GM12878 (cell line): ENCODE results near the gene KDM4D. TPM values are rescaled to one million over a fixed set of nuclear protein-coding genes. Genes with fewer than 3 reads are reported as not detected.

ENCODE experiments used
- ATAC-seq: fragments of 200-7000 bp; cut with Tn5 transposase; 3 replicates; pipeline ENCODE4 v1.9.1; 2020; ENCODE audit warnings: mild to moderate bottlenecking, moderate library complexity
- BruUV-seq: library from RNA; stranded (reverse); fragments of 400-500 nt; replicated peaks from 2 replicates; lab custom pipeline; 2021; lab: Mats Ljungman, UMichigan
- CTCF ChIA-PET: fragments of 300-600 bp; sonication (Branson Sonifier 250); formaldehyde crosslinking; extraction: SDS; loops from one replicate; lab custom pipeline; 2021; ENCODE audit warnings: inconsistent platforms; lab: Yijun Ruan, JAX
- POLR2A ChIA-PET: fragments of 350-600 bp; formaldehyde crosslinking; extraction: SDS; loops from one replicate; lab custom pipeline; 2021; ENCODE audit warnings: inconsistent platforms; lab: Charles Lee
- RAD21 ChIA-PET: fragments of 300-600 bp; sonication (Branson Sonifier 250); formaldehyde crosslinking; loops from one replicate; lab custom pipeline; 2023; ENCODE audit warnings: antibody characterized with exemption; ENCODE audit not compliant: unreplicated experiment; lab: Charles Lee
- SMC1A ChIA-PET: fragments of 300-600 bp; sonication (Branson Sonifier 250); formaldehyde crosslinking; loops from one replicate; lab custom pipeline; 2023; ENCODE audit not compliant: unreplicated experiment, uncharacterized antibody; lab: Charles Lee
- DNase-seq: peaks from one replicate; pipeline ENCODE4 v3.0.0-alpha.2; 2011; ENCODE audit warnings: low read depth, low spot score
- FAIRE-seq: peaks from 3 replicates; lab custom pipeline; 2011; peaks lifted over from hg19 to GRCh38; lab: Jason Lieb, UNC
- H2AFZ ChIP-seq: 2 replicates; pipeline ENCODE4 v1.6.0; 2011; ENCODE audit warnings: low read depth, low read length, control low read depth; ENCODE audit not compliant: control insufficient read depth
- H3K27ac ChIP-seq: 2 replicates; pipeline ENCODE4 v1.5.1; 2011; ENCODE audit warnings: control low read depth; ENCODE audit not compliant: control insufficient read depth, insufficient read depth
- H3K27me3 ChIP-seq, 2 experiments: replicated peaks in 1 of 2; 2 replicates each; pipeline versions ENCODE4 v1.6.0 to v1.6.1; 2011; ENCODE audit warnings: low read length in 1 of 2; ENCODE audit not compliant: control insufficient read depth in 2 of 2, insufficient read depth in 2 of 2
- H3K36me3 ChIP-seq, 2 experiments: 2 replicates each; pipeline ENCODE4 v1.5.1; 2011; ENCODE audit warnings: low read length in 1 of 2; ENCODE audit not compliant: control insufficient read depth in 2 of 2, insufficient read depth in 2 of 2
- H3K4me1 ChIP-seq: 2 replicates; pipeline ENCODE4 v1.6.1; 2011; ENCODE audit warnings: mild to moderate bottlenecking, low read length, moderate library complexity, mixed read lengths; ENCODE audit not compliant: control insufficient read depth, insufficient read depth
- H3K4me2 ChIP-seq: 2 replicates; pipeline ENCODE4 v1.6.0; 2011; ENCODE audit warnings: control low read depth; ENCODE audit not compliant: control insufficient read depth, insufficient read depth
- H3K4me3 ChIP-seq: fragments of 200-600 bp; sonication (generic); 2 replicates; pipeline ENCODE4 v1.5.1; 2016
- H3K79me2 ChIP-seq: 2 replicates; pipeline ENCODE4 v1.6.0; 2011; ENCODE audit warnings: low read length; ENCODE audit not compliant: control insufficient read depth, insufficient read depth
- H3K9ac ChIP-seq: 2 replicates; pipeline ENCODE4 v1.8.0; 2011; ENCODE audit warnings: low read length, control low read depth, mixed read lengths; ENCODE audit not compliant: control insufficient read depth, insufficient read depth
- H3K9me3 ChIP-seq: replicated peaks from 3 replicates; pipeline ENCODE4 v1.5.1; 2011; ENCODE audit warnings: mild to moderate bottlenecking, low read length; ENCODE audit not compliant: control insufficient read depth, insufficient read depth
- H4K20me1 ChIP-seq: 2 replicates; pipeline ENCODE4 v1.6.0; 2011; ENCODE audit not compliant: control insufficient read depth, insufficient read depth
- BACH1 ChIP-seq: fragments of 450-650 bp; IDR thresholded peaks from 2 replicates; pipeline ENCODE4 v1.6.1; 2017; ENCODE audit warnings: mild to moderate bottlenecking, borderline replicate concordance
- BMI1 ChIP-seq: fragments of 450-650 bp; IDR thresholded peaks from 2 replicates; pipeline ENCODE4 v1.6.1; 2016; ENCODE audit warnings: mild to moderate bottlenecking, moderate library complexity, borderline replicate concordance
- CHD4 ChIP-seq: fragments of 200-600 bp; sonication (generic); IDR thresholded peaks from 2 replicates; pipeline ENCODE4 v1.6.1; 2016; ENCODE audit warnings: mild to moderate bottlenecking
- CREB1 ChIP-seq: IDR thresholded peaks from 2 replicates; pipeline ENCODE4 v1.6.1; 2012; ENCODE audit warnings: low read depth, mild to moderate bottlenecking, inconsistent platforms
- FOS ChIP-seq: IDR thresholded peaks from 3 replicates; pipeline ENCODE4 v1.6.1; 2011; ENCODE audit warnings: borderline replicate concordance; ENCODE audit not compliant: insufficient read length; ENCODE audit errors: extremely low read depth
- HCFC1 ChIP-seq: fragments of 150-350 bp; IDR thresholded peaks from 2 replicates; pipeline ENCODE4 v1.6.1; 2014; ENCODE audit warnings: low read length
- HDAC2 ChIP-seq: fragments of 200-600 bp; sonication (generic); IDR thresholded peaks from 2 replicates; pipeline ENCODE4 v1.6.1; 2017
- HDAC6 ChIP-seq: fragments of 200-600 bp; sonication (generic); IDR thresholded peaks from one replicate; pipeline ENCODE4 v1.8.0; 2017; ENCODE audit warnings: antibody characterized with exemption; ENCODE audit not compliant: unreplicated experiment
- MTA3 ChIP-seq: IDR thresholded peaks from 2 replicates; pipeline ENCODE4 v1.6.1; 2012; ENCODE audit warnings: low read length, inconsistent platforms, borderline replicate concordance
- MYC ChIP-seq: IDR thresholded peaks from 2 replicates; pipeline ENCODE4 v1.6.1; 2011; ENCODE audit warnings: mild to moderate bottlenecking, low read length, moderate library complexity, inconsistent platforms; ENCODE audit not compliant: insufficient read depth, insufficient replicate concordance, insufficient read length, severe bottlenecking
- SIN3A ChIP-seq: IDR thresholded peaks from 2 replicates; pipeline ENCODE4 v1.6.1; 2012; ENCODE audit warnings: low read depth, low read length, improper control_type of control experiment
- SP1 ChIP-seq: IDR thresholded peaks from one replicate; pipeline ENCODE4 v1.6.1; 2011; ENCODE audit warnings: low read depth, low read length
- TBL1XR1 ChIP-seq: IDR thresholded peaks from 2 replicates; pipeline ENCODE4 v1.6.1; 2012; ENCODE audit warnings: low read depth, low read length, improper control_type of control experiment
- ZNF384 ChIP-seq: IDR thresholded peaks from 2 replicates; pipeline ENCODE4 v1.6.1; 2012; ENCODE audit warnings: low read depth, mild to moderate bottlenecking, low read length, improper control_type of control experiment, borderline replicate concordance
- WGBS: methylation state at CpG from one replicate; pipeline ENCODE4 v1.1.6; 2016; ENCODE audit warnings: low lambda C conversion rate; ENCODE audit not compliant: insufficient replicate concordance, insufficient coverage; ENCODE audit errors: missing lambda C conversion rate; 5-methylcytosine and 5-hydroxymethylcytosine counted together
- in situ Hi-C: fragments of 300-500 bp; cut with MboI; formaldehyde crosslinking; loops from 9 replicates; pipeline ENCODE4 v1.14.3; 2018; ENCODE audit warnings: mixed read lengths
- intact Hi-C: fragments of 100-400 bp; cut with micrococcal nuclease; formaldehyde crosslinking; loops from one replicate; pipeline ENCODE4 v1.14.2; 2022; ENCODE audit not compliant: unreplicated experiment
- polyA plus RNA-seq, 11 experiments: library from polyadenylated mRNA; depleted of rRNA in 4 of 11; unstranded in 6 of 11; stranded (reverse) in 5 of 11; fragments of >200 nt; fragmentation: Nextera tagmentation in 4 of 11; fragmentation: Illumina TruSeq in 1 of 11; extraction: Ambion mirVana in 4 of 11; extraction: Trizol in 1 of 11; gene quantifications; 1 replicate in 1 of 11; 2 replicates in 10 of 11; pipeline versions ENCODE4 v1.2.1 to v1.2.3, GENCODE V29; 2011 to 2016; ENCODE audit warnings: inconsistent platforms in 2 of 11, missing spikeins in 2 of 11, low read depth in 1 of 11
- total RNA-seq, 4 experiments: library from RNA; depleted of rRNA in 3 of 4; stranded (reverse); fragments of >200 nt in 3 of 4; fragmentation: Illumina TruSeq in 1 of 4; extraction: Trizol in 1 of 4; gene quantifications; 2 replicates each; pipeline versions ENCODE4 v1.2.1 to v1.2.3, GENCODE V29; 2013 to 2021
- TF ChIP-seq, protein P1 (sequence below): IDR thresholded peaks from 2 replicates; pipeline ENCODE4 v1.6.1; 2012; ENCODE audit warnings: mild to moderate bottlenecking, low read depth, low read length

Gene KDM4D
- total and polyA plus RNA-seq, 10 of the 15 experiments (the other 5 are each of a cell fraction or from before 2014, with no cell fraction given): 0.63 to 2.6 (median 1.3) TPM

DNA sequence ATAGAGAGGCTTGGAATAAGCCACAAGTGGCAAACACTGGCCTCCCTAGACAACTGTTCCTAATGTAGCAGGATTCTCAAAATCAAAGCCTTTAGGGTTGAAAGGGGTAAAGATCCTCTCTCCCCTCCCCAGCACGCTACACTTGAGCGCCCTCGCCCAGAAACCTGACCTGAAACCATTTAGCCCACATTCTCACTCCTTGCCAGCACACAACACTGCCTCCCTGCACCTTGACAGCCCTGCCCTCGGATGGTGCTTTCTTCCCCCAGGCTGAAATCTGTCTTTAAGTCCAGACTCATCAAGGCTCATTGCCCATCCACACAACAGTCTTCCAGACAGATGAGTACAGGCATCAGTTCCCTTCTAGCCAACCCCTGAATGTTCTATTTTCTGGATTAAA is 26.7 kb upstream of the KDM4D start:
- Histone ChIP-seq H3K27me3 (no peaks in the 10 kb centered on the region), H3K9ac (no peak overlapping the region), H3K4me1 (no peaks in the 10 kb centered on the region), H4K20me1 (no peaks in the 10 kb centered on the region), H3K27ac (no peak overlapping the region), H3K79me2 (no peaks in the 10 kb centered on the region), H3K4me3 (no peak overlapping the region), H3K9me3 (no peaks in the 10 kb centered on the region), H3K36me3 (no peaks in the 10 kb centered on the region), H3K4me2 (no peak overlapping the region), H2AFZ (no peak overlapping the region)
- RAD21 ChIA-PET: no interaction called here
- in situ Hi-C loops (no loop called here), intact Hi-C loops (no loop called here)
- ATAC-seq (peak; percentile 73), FAIRE-seq (no peak), DNase-seq (no peak)
- POLR2A ChIA-PET: no interaction called here
- SMC1A ChIA-PET: interaction anchor here (0.6 kb wide), 1 partner anchor 35 kb away, joined by 3 read pairs; no protein-coding TSS in a partner anchor
- CTCF ChIA-PET: no interaction called here
- no TSS peak for BruUV-seq
- TF ChIP-seq TBL1XR1 (no peak), CHD4 (no peak), FOS (no peak), MTA3 (no peak), SP1 (no peak), HDAC2 (no peak), HDAC6 (no peak), CREB1 (no peak), BACH1 (no peak), HCFC1 (no peak), BMI1 (no peak), SIN3A (no peak), ZNF384 (no peak), MYC (no peak)
- TF ChIP-seq, protein P1, sequence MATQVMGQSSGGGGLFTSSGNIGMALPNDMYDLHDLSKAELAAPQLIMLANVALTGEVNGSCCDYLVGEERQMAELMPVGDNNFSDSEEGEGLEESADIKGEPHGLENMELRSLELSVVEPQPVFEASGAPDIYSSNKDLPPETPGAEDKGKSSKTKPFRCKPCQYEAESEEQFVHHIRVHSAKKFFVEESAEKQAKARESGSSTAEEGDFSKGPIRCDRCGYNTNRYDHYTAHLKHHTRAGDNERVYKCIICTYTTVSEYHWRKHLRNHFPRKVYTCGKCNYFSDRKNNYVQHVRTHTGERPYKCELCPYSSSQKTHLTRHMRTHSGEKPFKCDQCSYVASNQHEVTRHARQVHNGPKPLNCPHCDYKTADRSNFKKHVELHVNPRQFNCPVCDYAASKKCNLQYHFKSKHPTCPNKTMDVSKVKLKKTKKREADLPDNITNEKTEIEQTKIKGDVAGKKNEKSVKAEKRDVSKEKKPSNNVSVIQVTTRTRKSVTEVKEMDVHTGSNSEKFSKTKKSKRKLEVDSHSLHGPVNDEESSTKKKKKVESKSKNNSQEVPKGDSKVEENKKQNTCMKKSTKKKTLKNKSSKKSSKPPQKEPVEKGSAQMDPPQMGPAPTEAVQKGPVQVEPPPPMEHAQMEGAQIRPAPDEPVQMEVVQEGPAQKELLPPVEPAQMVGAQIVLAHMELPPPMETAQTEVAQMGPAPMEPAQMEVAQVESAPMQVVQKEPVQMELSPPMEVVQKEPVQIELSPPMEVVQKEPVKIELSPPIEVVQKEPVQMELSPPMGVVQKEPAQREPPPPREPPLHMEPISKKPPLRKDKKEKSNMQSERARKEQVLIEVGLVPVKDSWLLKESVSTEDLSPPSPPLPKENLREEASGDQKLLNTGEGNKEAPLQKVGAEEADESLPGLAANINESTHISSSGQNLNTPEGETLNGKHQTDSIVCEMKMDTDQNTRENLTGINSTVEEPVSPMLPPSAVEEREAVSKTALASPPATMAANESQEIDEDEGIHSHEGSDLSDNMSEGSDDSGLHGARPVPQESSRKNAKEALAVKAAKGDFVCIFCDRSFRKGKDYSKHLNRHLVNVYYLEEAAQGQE: no peak
- 25% methylated on average over 4 of the region's 4 CpGs for WGBS
